DOHH2 (cell line): Measurements from ENCODE around the gene FXYD3.

ENCODE experiments used
- CTCF ChIP-seq: fragments of 200-600 bp; sonication (generic); IDR thresholded peaks from one replicate; pipeline ENCODE4 v1.5.1; 2014; ENCODE audit warnings: antibody characterized with exemption, mild to moderate bottlenecking, low read depth, low read length; ENCODE audit not compliant: poor library complexity, severe bottlenecking
- EZH2phosphoT487 ChIP-seq: fragments of 200-600 bp; sonication (generic); IDR thresholded peaks from 2 replicates; pipeline ENCODE4 v1.6.1; 2017; ENCODE audit warnings: borderline replicate concordance, mild to moderate bottlenecking, antibody characterized with exemption, low read length, moderate library complexity, mixed read lengths

GRCh38 chr19:35068941-35069634 is 46.5 kb upstream of the FXYD3 start:
- TF ChIP-seq CTCF (no peak), EZH2phosphoT487 (no peak)
